HCT116 (cell line): ENCODE results near the gene ADCY1. TPM values are rescaled to one million over a fixed set of nuclear protein-coding genes. Genes with fewer than 3 reads are reported as not detected.

Experiments used
- ATAC-seq: fragments of 200-7000 bp; cut with Tn5 transposase; 2 replicates; pipeline ENCODE4 v1.9.1; 2020; ENCODE audit warnings: mild to moderate bottlenecking, moderate library complexity
- BruUV-seq: library from RNA; stranded (reverse); fragments of 400-500 nt; replicated peaks from 2 replicates; lab custom pipeline; 2021; lab: Mats Ljungman, UMichigan
- CTCF ChIA-PET: fragments of 300-600 bp; sonication (Branson Sonifier 250); formaldehyde crosslinking; loops from one replicate; lab custom pipeline; 2021; ENCODE audit warnings: antibody characterized with exemption; lab: Charles Lee
- POLR2A ChIA-PET: fragments of 300-600, 350-600 bp; sonication (Branson Sonifier 250); formaldehyde crosslinking; loops from one replicate; lab custom pipeline; 2021; ENCODE audit warnings: antibody characterized with exemption; lab: Charles Lee
- RAD21 ChIA-PET, 2 experiments: fragments of 300-600 bp; sonication (Branson Sonifier 250); formaldehyde crosslinking; loops; one replicate each; lab custom pipeline; 2023; ENCODE audit warnings: low total read pairs in 2 of 2; ENCODE audit not compliant: uncharacterized antibody in 2 of 2, unreplicated experiment in 2 of 2, low non-redundant PET in 1 of 2; lab: Charles Lee
- DNase-seq: peaks from one replicate; pipeline ENCODE4 v3.0.0-alpha.2; 2010; ENCODE audit warnings: low read depth, low spot score
- H2AFZ ChIP-seq: fragments of 200-600 bp; shearing (Covaris generic), sonication (generic); 2 replicates; pipeline ENCODE4 v1.6.1; 2017; ENCODE audit warnings: low read depth, mixed run types, mixed read lengths, antibody characterized with exemption, low read length; ENCODE audit not compliant: poor library complexity, severe bottlenecking
- H3K27ac ChIP-seq: 2 replicates; pipeline ENCODE4 v1.5.1; 2012; ENCODE audit warnings: low read depth, low read length
- H3K27me3 ChIP-seq: fragments of 200-600 bp; sonication (generic); 2 replicates; pipeline ENCODE4 v1.6.1; 2016; ENCODE audit warnings: mixed run types, low read length, mixed read lengths; ENCODE audit not compliant: insufficient read depth
- H3K36me3 ChIP-seq, 2 experiments: fragments of 200-500 bp in 1 of 2; fragments of 200-600 bp in 1 of 2; sonication (Bioruptor generic) in 1 of 2; sonication (generic) in 1 of 2; 2 replicates each; pipeline versions ENCODE4 v1.5.1 to v1.6.1; 2014 to 2016; ENCODE audit warnings: low read length in 2 of 2, inconsistent platforms in 1 of 2, mixed read lengths in 1 of 2, mixed run types in 1 of 2; ENCODE audit not compliant: insufficient read depth in 2 of 2, control insufficient read depth in 1 of 2
- H3K4me1 ChIP-seq, 2 experiments: fragments of 200-600 bp in 1 of 2; sonication (generic) in 1 of 2; 2 replicates each; pipeline versions ENCODE4 v1.5.1 to v1.6.1; 2012 to 2017; ENCODE audit warnings: low read length in 2 of 2, inconsistent platforms in 1 of 2, mild to moderate bottlenecking in 1 of 2, mixed read lengths in 1 of 2, mixed run types in 1 of 2, moderate library complexity in 1 of 2; ENCODE audit not compliant: insufficient read depth in 2 of 2, control insufficient read depth in 1 of 2
- H3K4me2 ChIP-seq: fragments of 200-600 bp; sonication (generic); 2 replicates; pipeline ENCODE4 v1.6.1; 2017; ENCODE audit warnings: mixed run types, low read length, mixed read lengths
- H3K4me3 ChIP-seq, 2 experiments: fragments of 200-600 bp in 1 of 2; sonication (generic) in 1 of 2; replicated peaks in 1 of 2; 2 replicates each; pipeline ENCODE4 v1.5.1; 2011 to 2016; ENCODE audit warnings: low read length in 2 of 2, control low read depth in 1 of 2, low read depth in 1 of 2, mild to moderate bottlenecking in 1 of 2, mixed read lengths in 1 of 2, mixed run types in 1 of 2
- H3K79me2 ChIP-seq: fragments of 200-600 bp; sonication (generic); 2 replicates; pipeline ENCODE4 v1.6.1; 2017; ENCODE audit warnings: mild to moderate bottlenecking, mixed run types, low read length, moderate library complexity, mixed read lengths; ENCODE audit not compliant: insufficient read depth
- H3K9ac ChIP-seq: fragments of 200-600 bp; sonication (generic); 2 replicates; pipeline ENCODE4 v1.6.1; 2016; ENCODE audit warnings: low read length, mixed read lengths
- H3K9me2 ChIP-seq: fragments of 200-600 bp; sonication (generic), shearing (Covaris generic); 2 replicates; pipeline ENCODE4 v1.6.1; 2017; ENCODE audit warnings: mixed run types, mild to moderate bottlenecking, moderate library complexity; ENCODE audit not compliant: insufficient read depth
- H3K9me3 ChIP-seq, 2 experiments: fragments of 200-500 bp in 1 of 2; fragments of 200-600 bp in 1 of 2; sonication (Bioruptor generic) in 1 of 2; sonication (generic) in 1 of 2; 2 replicates each; pipeline ENCODE4 v1.6.1; 2014 to 2017; ENCODE audit warnings: low read length in 2 of 2, mixed read lengths in 2 of 2, inconsistent platforms in 1 of 2, low read depth in 1 of 2, mild to moderate bottlenecking in 1 of 2, mixed run types in 1 of 2, moderate library complexity in 1 of 2; ENCODE audit not compliant: control insufficient read depth in 1 of 2, insufficient read depth in 1 of 2
- H4K20me1 ChIP-seq: fragments of 200-600 bp; sonication (generic), shearing (Covaris generic); 2 replicates; pipeline ENCODE4 v1.6.1; 2017; ENCODE audit warnings: mixed run types, mild to moderate bottlenecking, moderate library complexity; ENCODE audit not compliant: insufficient read depth
- CEBPB ChIP-seq: IDR thresholded peaks from 2 replicates; pipeline ENCODE4 v1.6.1; 2012; ENCODE audit warnings: low read depth
- EGR1 ChIP-seq: IDR thresholded peaks from 2 replicates; pipeline ENCODE4 v1.6.1; 2012; ENCODE audit warnings: low read depth
- EZH2 ChIP-seq: fragments of 200-600 bp; sonication (generic); IDR thresholded peaks from 2 replicates; pipeline ENCODE4 v1.6.1; 2017; ENCODE audit warnings: antibody characterized with exemption, mixed run types
- FOSL1 ChIP-seq: IDR thresholded peaks from 2 replicates; pipeline ENCODE4 v1.6.1; 2012; ENCODE audit warnings: low read depth
- JUND ChIP-seq: IDR thresholded peaks from 2 replicates; pipeline ENCODE4 v1.6.1; 2012
- POLR2A ChIP-seq: IDR thresholded peaks from 2 replicates; pipeline ENCODE4 v1.7.0; 2011; ENCODE audit warnings: borderline replicate concordance; ENCODE audit not compliant: insufficient read depth, insufficient read length; ENCODE audit errors: extremely low read depth
- REST ChIP-seq: IDR thresholded peaks from 2 replicates; pipeline ENCODE4 v1.6.1; 2012; ENCODE audit warnings: low read depth
- SIN3A ChIP-seq: IDR thresholded peaks from 2 replicates; pipeline ENCODE4 v1.6.1; 2012; ENCODE audit warnings: low read depth
- TCF7L2 ChIP-seq: IDR thresholded peaks from 2 replicates; pipeline ENCODE4 v1.7.0; 2011; ENCODE audit warnings: borderline replicate concordance, inconsistent platforms; ENCODE audit not compliant: insufficient read depth, insufficient read length; ENCODE audit errors: extremely low read depth
- ZNF274 ChIP-seq: fragments of 200-500 bp; sonication (Bioruptor generic); IDR thresholded peaks from 2 replicates; pipeline ENCODE4 v1.6.1; 2014; ENCODE audit warnings: mild to moderate bottlenecking, low read depth, low read length, inconsistent platforms
- intact Hi-C: fragments of 100-400 bp; cut with micrococcal nuclease; formaldehyde crosslinking; loops from 2 replicates; pipeline ENCODE4 v1.10.0; 2022
- total RNA-seq: library from RNA; stranded (reverse); gene quantifications from one replicate; pipeline ENCODE4 v1.2.1, GENCODE V29; 2021; ENCODE audit not compliant: unreplicated experiment
- TF ChIP-seq, protein P1 (sequence below), 3 experiments: fragments of 200-600 bp in 1 of 3; sonication (generic) in 1 of 3; IDR thresholded peaks in 2 of 3; conservative IDR thresholded peaks in 1 of 3; 2 replicates each; pipeline ENCODE4 v1.5.1; 2012 to 2017; ENCODE audit warnings: low read depth in 2 of 3, low read length in 2 of 3, antibody characterized with exemption in 1 of 3, borderline replicate concordance in 1 of 3, control low read depth in 1 of 3, mild to moderate bottlenecking in 1 of 3, mixed read lengths in 1 of 3, mixed run types in 1 of 3, moderate library complexity in 1 of 3; ENCODE audit not compliant: insufficient read depth in 1 of 3
- TF ChIP-seq, protein P2 (sequence below): IDR thresholded peaks from 2 replicates; pipeline ENCODE4 v1.6.1; 2011; ENCODE audit warnings: mild to moderate bottlenecking, low read length, moderate library complexity; ENCODE audit not compliant: insufficient replicate concordance; ENCODE audit errors: extremely low read depth

ADCY1 gene
- total RNA-seq, 1 experiment from 2014 or later, result 0.05 TPM

DNA sequence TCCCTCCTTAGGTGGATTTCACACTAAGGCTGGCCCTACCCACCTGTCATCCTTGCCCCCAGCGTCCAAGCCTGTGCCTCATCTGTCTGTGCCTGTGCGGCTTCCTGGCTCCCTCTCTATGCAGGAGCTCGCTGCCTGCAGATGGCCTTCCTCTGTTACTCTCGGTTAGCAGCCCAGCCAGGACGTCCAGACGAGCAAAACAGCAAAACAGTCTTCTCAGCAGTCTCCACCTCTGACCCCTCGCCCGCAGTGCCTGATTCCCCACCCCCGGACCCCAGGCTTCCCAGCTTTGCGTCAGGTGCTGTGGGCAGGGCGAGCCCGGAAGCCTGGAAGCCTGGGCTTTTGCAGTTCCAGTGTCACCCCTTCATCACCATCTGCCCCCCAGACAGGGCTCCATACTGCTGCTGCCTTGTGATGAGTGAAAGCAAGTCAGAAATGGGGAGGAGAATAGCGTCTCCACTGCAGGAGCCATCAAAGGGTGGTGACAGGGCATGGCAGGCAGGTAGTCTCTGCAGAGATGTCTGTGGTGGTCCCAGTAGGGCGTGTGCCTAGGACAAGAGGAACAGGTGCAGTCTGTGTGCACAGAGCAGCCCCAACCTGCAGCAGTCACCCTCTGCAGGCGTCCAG, 88.5 kb downstream of the ADCY1 start:
- no peaks in the 10 kb centered on the region for H3K9me3 ChIP-seq
- no peak overlapping the region for H3K4me3 ChIP-seq
- intact Hi-C loops, result loop anchor here (1.0 kb wide), 1 partner anchor 192 kb away; no protein-coding TSS in a partner anchor
- H3K4me2 ChIP-seq, result no peak overlapping the region
- CTCF ChIA-PET, result interaction anchor here (0.6 to 2.0 kb wide), 6 partner anchors 10 to 201 kb away, joined by 3 to 8 read pairs (median 3); no protein-coding TSS in a partner anchor
- TF ChIP-seq CEBPB (no peak), EZH2 (no peak), JUND (no peak), ZNF274 (no peak), REST (no peak), SIN3A (no peak), FOSL1 (no peak), TCF7L2 (no peak), POLR2A (no peak), EGR1 (no peak)
- TF ChIP-seq, protein P1, sequence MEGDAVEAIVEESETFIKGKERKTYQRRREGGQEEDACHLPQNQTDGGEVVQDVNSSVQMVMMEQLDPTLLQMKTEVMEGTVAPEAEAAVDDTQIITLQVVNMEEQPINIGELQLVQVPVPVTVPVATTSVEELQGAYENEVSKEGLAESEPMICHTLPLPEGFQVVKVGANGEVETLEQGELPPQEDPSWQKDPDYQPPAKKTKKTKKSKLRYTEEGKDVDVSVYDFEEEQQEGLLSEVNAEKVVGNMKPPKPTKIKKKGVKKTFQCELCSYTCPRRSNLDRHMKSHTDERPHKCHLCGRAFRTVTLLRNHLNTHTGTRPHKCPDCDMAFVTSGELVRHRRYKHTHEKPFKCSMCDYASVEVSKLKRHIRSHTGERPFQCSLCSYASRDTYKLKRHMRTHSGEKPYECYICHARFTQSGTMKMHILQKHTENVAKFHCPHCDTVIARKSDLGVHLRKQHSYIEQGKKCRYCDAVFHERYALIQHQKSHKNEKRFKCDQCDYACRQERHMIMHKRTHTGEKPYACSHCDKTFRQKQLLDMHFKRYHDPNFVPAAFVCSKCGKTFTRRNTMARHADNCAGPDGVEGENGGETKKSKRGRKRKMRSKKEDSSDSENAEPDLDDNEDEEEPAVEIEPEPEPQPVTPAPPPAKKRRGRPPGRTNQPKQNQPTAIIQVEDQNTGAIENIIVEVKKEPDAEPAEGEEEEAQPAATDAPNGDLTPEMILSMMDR (IDR thresholded peaks at IDR 0.05 in 2 of 3, conservative IDR thresholded peaks at IDR 0.05 in 1 of 3; ENCODE audit: borderline replicate concordance in 1 of 3, insufficient read depth in 1 of 3, low read depth in 2 of 3, low read length in 2 of 3), result no peak
- TF ChIP-seq, protein P2, sequence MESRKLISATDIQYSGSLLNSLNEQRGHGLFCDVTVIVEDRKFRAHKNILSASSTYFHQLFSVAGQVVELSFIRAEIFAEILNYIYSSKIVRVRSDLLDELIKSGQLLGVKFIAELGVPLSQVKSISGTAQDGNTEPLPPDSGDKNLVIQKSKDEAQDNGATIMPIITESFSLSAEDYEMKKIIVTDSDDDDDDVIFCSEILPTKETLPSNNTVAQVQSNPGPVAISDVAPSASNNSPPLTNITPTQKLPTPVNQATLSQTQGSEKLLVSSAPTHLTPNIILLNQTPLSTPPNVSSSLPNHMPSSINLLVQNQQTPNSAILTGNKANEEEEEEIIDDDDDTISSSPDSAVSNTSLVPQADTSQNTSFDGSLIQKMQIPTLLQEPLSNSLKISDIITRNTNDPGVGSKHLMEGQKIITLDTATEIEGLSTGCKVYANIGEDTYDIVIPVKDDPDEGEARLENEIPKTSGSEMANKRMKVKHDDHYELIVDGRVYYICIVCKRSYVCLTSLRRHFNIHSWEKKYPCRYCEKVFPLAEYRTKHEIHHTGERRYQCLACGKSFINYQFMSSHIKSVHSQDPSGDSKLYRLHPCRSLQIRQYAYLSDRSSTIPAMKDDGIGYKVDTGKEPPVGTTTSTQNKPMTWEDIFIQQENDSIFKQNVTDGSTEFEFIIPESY, result no peak
- no peak overlapping the region for H3K9ac ChIP-seq
- RAD21 ChIA-PET, result no interaction called here
- no peak overlapping the region for H3K27ac ChIP-seq
- H3K27me3 ChIP-seq, result no peaks in the 10 kb centered on the region
- no peak for ATAC-seq
- H4K20me1 ChIP-seq, result no peaks in the 10 kb centered on the region
- H2AFZ ChIP-seq, result no peak overlapping the region
- DNase-seq, result no peak
- H3K36me3 ChIP-seq, result no peaks in the 10 kb centered on the region
- BruUV-seq, result no TSS peak
- no peaks in the 10 kb centered on the region for H3K9me2 ChIP-seq
- H3K4me1 ChIP-seq, result no peaks in the 10 kb centered on the region
- POLR2A ChIA-PET, result no interaction called here
- no peaks in the 10 kb centered on the region for H3K79me2 ChIP-seq
